NCI-H82 (cell line): ENCODE results near the gene ALDH3B1.
A peak's percentile ranks its signal among the peaks of the same experiment; 100 is the strongest.

Experiments
- DNase-seq: peaks from one replicate; lab custom pipeline; 2025; lab: John Stamatoyannopoulos, UW

Gene ALDH3B1

GRCh38 chr11:67998150-67999045 is 11.7 kb upstream of the ALDH3B1 start:
- no peak for DNase-seq

GRCh38 chr11:67999201-67999629 is 10.9 kb upstream of the ALDH3B1 start:
- DNase-seq = no peak

DNA sequence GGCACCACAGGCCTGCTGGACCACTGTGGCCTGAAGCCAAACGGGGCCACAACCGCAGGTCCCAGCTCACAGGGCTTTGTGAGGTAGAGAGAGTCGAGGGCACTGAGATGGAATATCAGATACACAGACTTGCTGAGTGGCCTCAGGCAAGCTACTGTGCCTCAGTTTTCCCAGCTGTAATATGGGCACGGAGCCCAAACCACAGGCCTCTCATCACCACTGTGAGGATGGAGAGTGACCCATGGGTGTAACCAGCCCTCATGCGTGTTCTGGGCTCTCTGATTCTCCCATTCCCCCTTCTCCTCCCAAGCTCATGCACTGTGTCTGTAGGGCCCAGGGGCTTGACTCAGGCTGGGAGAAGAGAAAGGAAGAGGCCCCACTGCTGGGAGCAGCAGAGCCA is 10.4 kb upstream of the ALDH3B1 start:
- no peak for DNase-seq

DNA sequence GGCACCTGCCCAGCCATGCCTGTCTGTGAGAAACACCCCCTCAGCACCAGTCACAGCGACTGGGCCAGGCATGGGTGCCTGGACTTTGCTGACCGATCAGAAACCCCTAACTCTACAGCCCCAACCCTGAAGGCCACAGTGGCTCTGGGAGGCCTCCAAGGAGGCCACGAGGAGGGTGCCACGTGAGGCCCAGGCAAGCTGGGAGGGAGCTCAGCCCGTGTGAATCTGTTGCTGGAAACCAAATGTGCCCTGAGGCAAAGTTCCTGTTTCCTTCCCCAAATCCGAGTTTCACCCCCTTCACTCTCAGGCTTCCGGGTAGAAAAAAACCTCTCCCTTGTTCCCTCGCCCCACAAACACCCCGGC is 7.6 kb upstream of the ALDH3B1 start:
- no peak for DNase-seq

DNA sequence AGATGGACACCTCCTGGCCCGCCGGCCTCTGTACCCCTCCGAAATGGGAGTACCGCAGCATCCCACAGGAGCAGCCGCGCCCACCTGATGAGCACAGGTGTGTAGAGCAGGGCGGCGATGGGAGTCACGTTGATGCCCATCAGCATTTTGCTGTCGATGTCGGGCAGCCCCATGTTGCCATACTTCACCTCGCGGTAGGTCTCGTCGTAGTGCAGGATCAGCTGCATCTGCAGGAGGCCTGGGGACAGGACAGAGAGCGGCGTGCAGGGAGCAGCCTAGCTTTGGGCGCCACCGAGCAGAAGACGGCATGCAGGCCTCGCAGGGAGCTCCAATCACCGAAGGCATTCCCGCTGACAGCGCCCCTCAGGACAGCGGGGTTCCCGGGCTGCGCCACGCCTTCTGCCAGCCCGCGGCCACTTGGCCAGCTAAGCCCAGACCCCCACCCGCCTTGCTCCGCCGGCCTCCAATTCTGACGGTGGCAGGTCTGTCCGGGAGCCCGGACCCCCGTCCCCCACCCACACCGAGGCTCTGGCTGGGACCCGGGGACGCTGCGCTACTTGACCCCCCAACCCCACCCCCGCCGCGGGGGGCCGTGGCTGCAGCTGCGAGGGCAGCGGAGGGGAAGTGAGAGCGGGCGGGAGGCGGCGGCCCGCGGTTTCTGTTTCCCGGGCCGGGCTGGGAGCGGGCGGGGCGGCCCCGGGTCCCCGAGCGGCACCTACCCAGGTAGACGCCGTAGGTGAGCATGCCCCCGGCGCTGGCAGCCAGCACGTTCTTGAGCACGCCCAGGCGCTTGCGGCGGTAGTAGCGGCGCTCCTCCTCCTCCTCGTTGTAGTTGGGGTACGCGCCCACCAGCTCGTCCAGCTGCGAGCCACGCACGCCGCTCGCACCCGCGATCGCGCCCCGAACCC is 6.9 kb upstream of the ALDH3B1 start:
- no peak for DNase-seq

DNA sequence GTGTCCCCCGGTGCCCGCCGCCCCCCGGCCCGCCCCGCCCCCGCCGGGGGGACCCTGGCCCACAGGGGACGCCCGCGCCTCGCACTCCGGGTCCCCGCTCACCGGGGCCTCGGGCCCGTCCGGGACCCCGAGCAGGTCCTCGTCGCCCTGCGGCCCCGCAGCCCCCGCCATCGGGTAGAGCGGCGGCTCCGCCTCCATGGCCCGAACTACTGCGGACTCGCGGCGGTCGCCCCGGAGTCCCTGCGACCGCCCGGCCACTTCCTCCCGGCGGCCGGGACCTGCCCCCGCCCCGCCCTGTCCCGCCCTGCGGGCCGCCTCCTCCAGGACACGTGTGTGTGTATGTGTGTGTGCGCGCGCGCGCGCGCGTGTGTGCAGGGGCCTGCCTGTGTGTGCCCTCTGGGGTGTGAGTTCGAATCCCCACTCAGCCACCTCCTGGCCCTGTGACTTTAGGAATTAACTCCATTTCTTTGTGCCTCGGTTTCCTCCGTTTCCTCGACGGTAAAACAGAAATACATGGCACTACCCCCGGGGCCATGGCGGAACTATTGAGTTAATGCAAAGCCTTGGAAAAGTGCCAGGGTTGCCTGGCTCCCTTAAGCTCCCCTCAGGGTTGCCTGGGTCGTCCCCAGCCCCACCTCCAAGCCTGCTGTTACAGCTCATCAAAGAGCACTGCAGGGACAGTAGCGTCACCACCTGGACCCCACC is 6.1 kb upstream of the ALDH3B1 start, which contains the start of gene UNC93B1:
Gene UNC93B1, minus strand, starts transcription at position 252 of the 705 bp plus-strand sequence. Its CDS starts 54 bp downstream, at position 198.
- peak; percentile 87 for DNase-seq

DNA sequence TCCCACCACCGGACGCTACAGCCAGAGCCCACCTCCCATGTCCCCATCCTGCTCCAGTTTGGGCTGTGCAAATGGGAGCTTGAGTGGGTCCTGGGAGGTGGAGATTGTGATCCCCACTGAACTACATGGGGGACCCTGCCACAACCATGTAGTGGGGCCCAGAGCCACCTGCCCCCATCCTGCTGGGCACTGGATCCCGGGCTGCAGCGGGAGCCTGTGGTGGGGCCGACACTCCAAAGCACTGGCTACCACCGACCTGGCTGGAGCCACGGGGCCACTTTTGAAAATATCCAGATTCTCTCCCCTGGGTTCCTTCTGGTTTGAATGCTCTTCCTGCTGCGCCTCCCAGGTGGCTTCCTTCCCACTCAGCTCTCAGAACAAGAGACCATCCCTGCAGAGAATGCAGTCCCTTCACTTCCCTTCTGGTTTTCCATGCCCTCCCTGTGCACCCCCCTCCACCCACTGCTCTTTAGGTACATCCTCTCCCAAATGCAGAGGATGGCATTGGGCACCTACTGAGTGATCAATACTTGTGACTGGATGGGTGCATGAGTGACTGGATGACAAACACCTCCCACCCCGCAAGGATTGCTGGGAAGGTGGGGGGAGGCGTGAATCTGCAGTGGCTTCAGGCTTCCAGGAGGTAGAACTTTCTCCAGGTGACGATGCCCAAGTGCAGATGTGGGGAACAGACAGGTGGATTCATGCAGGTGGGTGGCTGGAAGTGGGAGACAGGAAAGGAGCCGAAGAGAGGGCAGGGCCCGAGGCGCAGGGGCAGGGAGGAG is 5.4 kb upstream of the ALDH3B1 start:
- no peak for DNase-seq

- DNase-seq = no peak
Measured at GRCh38 chr11:68006606-68007166, 3.4 kb upstream of the ALDH3B1 start.

DNA sequence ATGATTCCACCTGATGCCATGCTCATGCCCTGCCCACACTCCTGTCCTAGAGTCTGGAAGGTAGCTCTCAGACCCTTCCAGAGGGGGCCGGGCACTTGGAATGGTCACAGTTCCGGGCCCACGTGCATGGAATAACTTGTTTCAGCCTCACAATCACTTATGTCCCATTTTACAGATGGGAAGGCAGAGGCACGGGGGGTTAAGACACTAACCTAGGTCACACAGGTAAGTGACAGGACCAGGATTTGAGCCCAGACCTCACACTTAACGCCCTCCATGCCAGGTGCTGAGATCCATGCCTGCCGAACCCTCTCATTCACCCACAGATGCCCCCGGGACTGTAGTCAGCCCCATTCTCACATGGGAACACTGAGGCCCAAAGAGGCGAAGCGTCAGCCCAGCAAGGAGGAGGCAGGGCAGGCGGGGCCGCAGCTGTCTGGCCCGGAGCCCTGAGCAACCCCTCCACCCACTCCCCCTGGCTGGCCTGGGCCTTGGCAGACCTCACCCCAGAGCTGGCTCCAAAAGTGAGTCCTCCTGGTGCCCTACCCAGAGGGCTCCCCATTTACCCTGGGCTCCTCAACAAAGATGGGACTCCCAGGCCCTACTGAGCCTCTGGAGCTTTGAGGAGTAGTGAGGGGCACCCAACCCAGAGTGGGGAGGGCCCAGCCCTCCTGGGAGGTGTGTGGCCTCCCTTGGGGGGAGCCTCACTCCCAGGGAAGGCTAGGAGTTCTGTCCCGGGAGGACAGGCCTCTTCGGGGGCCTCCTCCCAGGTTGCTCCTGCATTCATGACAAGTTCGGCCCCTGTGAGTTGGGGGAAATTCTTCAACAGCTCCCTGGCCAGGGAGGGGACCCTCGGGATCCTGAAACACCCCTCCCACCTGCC is 2.4 kb upstream of the ALDH3B1 start:
- DNase-seq = no peak

GRCh38 chr11:68008381-68009337 is 1.5 kb upstream of the ALDH3B1 start:
- no peak for DNase-seq

GRCh38 chr11:68009391-68010089 is 587 bp upstream of the ALDH3B1 start:
- no peak for DNase-seq

DNA sequence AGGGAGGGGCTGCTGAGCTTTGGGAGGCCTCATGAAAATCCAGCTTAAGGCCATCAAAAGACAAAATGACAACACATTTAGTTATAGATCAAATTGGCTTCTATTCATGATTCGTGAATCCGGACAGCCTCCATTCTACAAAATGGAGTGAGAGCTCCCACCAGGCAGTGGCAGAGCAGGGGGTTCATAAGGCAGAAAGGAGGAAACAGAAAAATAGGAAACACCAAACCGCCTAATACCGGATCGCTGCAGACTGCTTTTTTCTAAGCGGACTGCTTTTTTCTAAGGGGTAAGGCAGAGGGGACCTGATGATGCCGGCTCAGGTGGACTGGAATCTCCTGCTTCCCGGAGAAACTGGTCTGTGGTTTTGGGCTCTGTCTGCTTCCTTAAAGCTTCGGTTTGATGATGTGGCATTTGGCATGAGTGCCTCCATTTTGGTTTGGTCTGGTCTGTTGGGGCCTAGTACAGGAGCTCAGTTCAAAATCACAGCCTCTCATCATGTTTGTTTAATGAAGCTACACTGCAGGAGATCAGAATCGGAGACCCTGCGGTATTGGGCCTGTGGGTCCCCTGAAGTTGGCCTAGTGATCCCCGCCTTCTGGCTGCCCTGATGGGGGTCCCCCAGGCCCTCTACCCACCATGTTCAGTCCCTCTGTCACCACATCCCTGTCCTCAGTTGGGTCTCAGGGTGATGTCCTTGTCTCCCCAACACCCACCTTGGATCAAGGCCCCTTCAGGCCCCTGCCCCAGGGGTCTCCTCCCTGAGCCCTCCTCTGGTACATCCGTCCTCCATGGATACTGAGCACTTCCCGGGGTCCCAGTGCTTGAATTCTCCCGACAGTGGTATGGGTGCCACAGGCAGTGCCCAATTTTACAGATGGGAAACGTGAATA is 1.2 kb downstream of the ALDH3B1 start:
- DNase-seq = no peak

- no peak for DNase-seq
Measured at GRCh38 chr11:68012044-68012842, 2.1 kb downstream of the ALDH3B1 start.

GRCh38 chr11:68012843-68013610 is 2.9 kb downstream of the ALDH3B1 start:
- DNase-seq = no peak

DNA sequence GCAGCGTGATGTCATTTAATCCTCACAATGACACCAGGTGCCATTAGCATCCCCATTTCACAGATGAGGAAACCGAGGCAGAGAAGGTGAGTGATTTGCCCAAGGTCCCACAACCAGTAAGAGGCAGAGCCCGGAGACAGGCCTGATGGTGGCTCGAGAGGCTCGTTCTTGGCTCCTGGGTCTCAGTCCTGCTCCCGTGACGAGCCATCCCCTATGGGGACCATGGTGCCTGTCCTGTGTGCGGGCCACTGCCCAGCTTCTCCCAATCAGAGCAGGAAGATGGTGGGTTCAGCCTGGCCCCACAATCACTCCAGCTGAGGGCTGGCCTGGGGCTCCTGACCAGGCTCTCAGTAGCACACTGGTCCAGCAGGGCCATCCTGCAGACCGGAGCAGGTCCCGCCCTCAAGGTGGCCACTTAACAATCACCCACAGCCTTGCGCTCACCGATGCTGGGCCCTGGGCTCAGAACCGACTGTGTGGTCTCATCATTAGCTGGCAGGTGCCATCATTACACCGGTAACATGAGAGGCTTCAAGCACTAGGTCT is 3.6 kb downstream of the ALDH3B1 start:
- DNase-seq = no peak
